Calu3 (cell line): ENCODE results near the gene CRYBA4. TPM values are rescaled to one million over a fixed set of nuclear protein-coding genes. Genes with fewer than 3 reads are reported as not detected.

ENCODE experiments used
- BruUV-seq: library from RNA; stranded (reverse); fragments of 400-500 nt; replicated peaks from 2 replicates; lab custom pipeline; 2021; lab: Mats Ljungman, UMichigan
- CTCF ChIA-PET: fragments of 300-600 bp; sonication (Branson Sonifier 250); formaldehyde crosslinking; loops from one replicate; lab custom pipeline; 2022; ENCODE audit warnings: antibody characterized with exemption; lab: Charles Lee
- DNase-seq: peaks from one replicate; pipeline ENCODE4 v3.0.0; 2022
- H3K27ac Mint-ChIP-seq: one replicate; pipeline ENCODE4 v1.8.0; 2022; ENCODE audit warnings: mixed read lengths; ENCODE audit not compliant: unreplicated experiment
- H3K27me3 Mint-ChIP-seq: one replicate; pipeline ENCODE4 v1.8.0; 2022; ENCODE audit warnings: mixed read lengths; ENCODE audit not compliant: unreplicated experiment
- H3K36me3 Mint-ChIP-seq: one replicate; pipeline ENCODE4 v1.8.0; 2022; ENCODE audit warnings: mild to moderate bottlenecking, moderate library complexity, mixed read lengths; ENCODE audit not compliant: insufficient read depth, unreplicated experiment
- H3K4me1 Mint-ChIP-seq: one replicate; pipeline ENCODE4 v1.8.0; 2022; ENCODE audit warnings: mild to moderate bottlenecking, low read depth, mixed read lengths; ENCODE audit not compliant: unreplicated experiment
- H3K4me3 Mint-ChIP-seq: one replicate; pipeline ENCODE4 v1.8.0; 2022; ENCODE audit warnings: mild to moderate bottlenecking, low read depth, moderate library complexity, mixed read lengths; ENCODE audit not compliant: unreplicated experiment
- H3K9me3 Mint-ChIP-seq: one replicate; pipeline ENCODE4 v1.8.0; 2022; ENCODE audit warnings: low read depth, mixed read lengths; ENCODE audit not compliant: unreplicated experiment
- CTCF ChIP-seq: fragments of 200-600 bp; IDR thresholded peaks from one replicate; pipeline ENCODE4 v1.8.0; 2022; ENCODE audit warnings: antibody characterized with exemption; ENCODE audit not compliant: unreplicated experiment
- intact Hi-C: fragments of 100-400 bp; cut with micrococcal nuclease; formaldehyde crosslinking; loops from one replicate; pipeline ENCODE4 v1.10.0; 2022; ENCODE audit not compliant: unreplicated experiment
- total RNA-seq: library from RNA; stranded (reverse); gene quantifications from 2 replicates; pipeline ENCODE4 v1.2.3, GENCODE V29; 2022

CRYBA4 gene
- total RNA-seq, 1 experiment from 2014 or later = not detected

GRCh38 chr22:26650722-26651421 lies 29.1 kb downstream of the CRYBA4 start:
- Mint-ChIP-seq H3K9me3 (no peaks in the 10 kb centered on the region), H3K27ac (no peak overlapping the region), H3K4me1 (no peaks in the 10 kb centered on the region), H3K36me3 (no peaks in the 10 kb centered on the region), H3K27me3 (peaks cover 100% of the 10 kb centered on the region), H3K4me3 (no peak overlapping the region)
- intact Hi-C loops = no loop called here
- BruUV-seq = no TSS peak
- TF ChIP-seq CTCF = no peak
- no peak for DNase-seq
- CTCF ChIA-PET = no interaction called here

- no TSS peak for BruUV-seq
- Mint-ChIP-seq H3K9me3 (no peaks in the 10 kb centered on the region), H3K4me1 (no peaks in the 10 kb centered on the region), H3K36me3 (no peaks in the 10 kb centered on the region), H3K4me3 (no peak overlapping the region), H3K27me3 (peaks cover 98% of the 10 kb centered on the region), H3K27ac (no peak overlapping the region)
- TF ChIP-seq CTCF = no peak
- intact Hi-C loops = no loop called here
- DNase-seq = no peak
- CTCF ChIA-PET = no interaction called here
These were observed 30.1 kb downstream of the CRYBA4 start for GRCh38 chr22:26651815-26652214.

- Mint-ChIP-seq H3K27ac (no peak within 1 kb of the TSS), H3K4me3 (peak within 1 kb of the TSS; percentile 17), H3K36me3 (no peaks in the 10 kb centered on the region), H3K4me1 (peaks cover 21% of the 10 kb centered on the region), H3K9me3 (no peaks in the 10 kb centered on the region), H3K27me3 (peaks cover 91% of the 10 kb centered on the region)
- DNase-seq = no peak
- intact Hi-C loops = no loop called here
- no peak for TF ChIP-seq CTCF
- CTCF ChIA-PET = no interaction called here
- no TSS peak for BruUV-seq
These were observed 35.4 kb downstream of the CRYBA4 start, which contains the start of gene MIAT for GRCh38 chr22:26656891-26657851. Gene MIAT, plus strand, starts transcription at chr22:26657588.

- no peak for DNase-seq
- Mint-ChIP-seq H3K4me1 (peaks cover 21% of the 10 kb centered on the region), H3K27me3 (peaks cover 91% of the 10 kb centered on the region), H3K9me3 (no peaks in the 10 kb centered on the region), H3K4me3 (peak overlapping the region; percentile 17), H3K27ac (no peak overlapping the region), H3K36me3 (no peaks in the 10 kb centered on the region)
- TF ChIP-seq CTCF = no peak
- BruUV-seq = no TSS peak
- CTCF ChIA-PET = no interaction called here
- intact Hi-C loops = no loop called here
These were observed 36.4 kb downstream of the CRYBA4 start for GRCh38 chr22:26658161-26658560.
